Spinal cord (tissue), 10 donors: ENCODE measurements around the gene KRTAP3-1. TPM values are rescaled to one million over a fixed set of nuclear protein-coding genes. Genes with fewer than 3 reads are reported as not detected.
"Not testable (repeated sequence)": the region's sequence is repeated elsewhere in the genome, so short reads cannot be mapped to it uniquely, and the experiment has no call there.

Source experiments
- DNase-seq, 6 donors: peaks; one replicate each; pipeline versions ENCODE4 v3.0.0 to v3.0.0-alpha.2; 2013 to 2015; ENCODE audit warnings: low spot score in 6 of 6, low read depth in 4 of 6
- H3K27ac ChIP-seq: one replicate; pipeline ENCODE4 v1.5.1; 2013; ENCODE audit warnings: low read depth, low read length, control low read depth
- H3K27me3 ChIP-seq: one replicate; pipeline ENCODE4 v1.6.1; 2013; ENCODE audit warnings: low read length; ENCODE audit not compliant: control insufficient read depth, insufficient read depth
- H3K36me3 ChIP-seq: one replicate; pipeline ENCODE4 v1.6.1; 2013; ENCODE audit warnings: low read length; ENCODE audit not compliant: control insufficient read depth, insufficient read depth
- H3K4me1 ChIP-seq: one replicate; pipeline ENCODE4 v1.6.1; 2013; ENCODE audit warnings: low read length; ENCODE audit not compliant: control insufficient read depth, insufficient read depth
- H3K4me3 ChIP-seq: one replicate; pipeline ENCODE4 v1.5.1; 2013; ENCODE audit warnings: low read depth, low read length, control low read depth
- H3K9me3 ChIP-seq: one replicate; pipeline ENCODE4 v1.6.1; 2013; ENCODE audit warnings: low read length; ENCODE audit not compliant: control insufficient read depth, insufficient read depth
- WGBS: methylation state at CpG from one replicate; pipeline ENCODE4 v1.1.5; 2013; ENCODE audit warnings: missing lambda C conversion rate; ENCODE audit not compliant: insufficient coverage; 5-methylcytosine and 5-hydroxymethylcytosine counted together
- polyA plus RNA-seq, 2 donors: library from polyadenylated mRNA; unstranded; fragments of 120-200 nt; gene quantifications; one replicate each; pipeline ENCODE4 v1.2.1, GENCODE V29; 2013; ENCODE audit not compliant: insufficient read length in 2 of 2
- total RNA-seq, 2 donors: library from RNA; depleted of rRNA in 1 of 2; stranded (reverse); fragments of 120-200 nt in 1 of 2; fragments of >200 nt in 1 of 2; gene quantifications; one replicate each; pipeline versions ENCODE4 v1.2.3 to v1.2.4, GENCODE V29; 2013 to 2014
- donor health status: healthy.

The KRTAP3-1 gene
- total and polyA plus RNA-seq, 4 donors: not detected

DNA sequence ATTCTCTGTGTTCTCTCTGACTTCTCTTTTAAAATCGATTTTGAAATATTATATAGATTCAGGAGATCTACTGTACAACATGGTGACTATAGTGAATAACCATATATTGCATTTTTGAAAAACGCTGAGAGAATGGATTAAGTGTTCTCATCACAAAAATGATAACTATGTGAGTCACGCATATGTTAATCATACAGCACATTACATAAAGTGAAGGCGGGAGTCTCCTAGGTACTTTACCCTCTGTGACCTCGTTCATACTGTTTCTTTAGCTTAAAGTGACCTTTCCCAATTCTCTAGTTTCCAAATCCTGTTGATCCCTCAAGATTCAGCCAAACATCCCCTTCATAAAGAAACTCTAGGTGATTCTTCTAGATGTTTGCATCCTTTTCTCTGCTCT is 6.1 kb downstream of the KRTAP3-1 start:
- 64% methylated on average over 3 of the region's 5 CpGs for WGBS
- Histone ChIP-seq H3K27ac (no peak overlapping the region), H3K9me3 (no peaks in the 10 kb centered on the region), H3K4me1 (no peaks in the 10 kb centered on the region), H3K27me3 (no peaks in the 10 kb centered on the region), H3K4me3 (no peak overlapping the region), H3K36me3 (no peaks in the 10 kb centered on the region)
- no peak for DNase-seq

DNA sequence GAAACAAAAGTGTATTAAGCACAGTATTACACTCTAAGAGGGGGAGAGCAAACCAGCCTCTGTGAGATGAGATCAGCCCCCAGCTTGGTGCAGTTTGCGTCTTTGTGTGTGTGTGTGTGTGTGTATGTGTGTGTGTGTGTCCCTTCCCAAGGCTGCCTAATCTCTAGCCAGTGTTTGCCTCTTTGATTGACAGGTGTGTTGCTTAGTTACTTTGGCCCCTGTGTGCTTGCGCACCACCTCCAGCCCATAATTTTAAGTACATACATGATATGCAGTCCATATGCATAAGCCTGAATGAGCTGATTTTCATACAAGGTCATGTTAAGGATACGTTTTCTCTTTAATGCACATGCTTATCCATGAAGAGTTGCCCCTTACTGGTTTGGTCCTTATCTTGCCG is 7.1 kb downstream of the KRTAP3-1 start:
- no peaks in the 10 kb centered on the region for H3K4me1 ChIP-seq
- no peak overlapping the region for H3K27ac ChIP-seq
- no peaks in the 10 kb centered on the region for H3K36me3 ChIP-seq
- no peak overlapping the region for H3K4me3 ChIP-seq
- H3K27me3 ChIP-seq: no peaks in the 10 kb centered on the region
- WGBS: 90% methylated on average over 2 of the region's 4 CpGs
- H3K9me3 ChIP-seq: no peaks in the 10 kb centered on the region
- DNase-seq: no peak

DNA sequence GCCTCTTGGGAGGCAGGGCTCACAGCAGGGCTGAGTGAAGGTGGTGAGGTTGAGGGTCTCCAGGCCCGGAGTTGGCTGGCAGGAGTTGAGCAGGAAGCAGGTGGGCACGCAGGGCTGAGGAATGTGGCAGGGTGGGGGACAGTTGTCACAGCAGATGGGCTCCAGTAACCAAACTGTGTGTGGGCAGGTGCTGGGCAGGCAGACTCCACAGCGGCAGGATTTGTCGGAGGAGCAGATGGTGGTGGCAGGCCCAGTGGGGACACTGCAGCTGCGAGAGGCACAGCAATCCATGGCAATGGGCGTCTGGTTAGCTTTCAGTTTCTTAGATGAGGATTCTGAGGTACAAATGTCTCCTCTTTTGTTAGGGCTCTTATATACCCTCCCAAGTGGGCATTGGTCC is 9.4 kb downstream of the KRTAP3-1 start, which contains the start of gene KRTAP3-2:
TSS of gene KRTAP3-2 (minus strand) at position 344 of the 400 bp plus-strand sequence. CDS start at position 291, 53 bp downstream.
- not testable (repeated sequence) for H3K36me3 ChIP-seq, DNase-seq, H3K4me3 ChIP-seq, H3K27me3 ChIP-seq, H3K27ac ChIP-seq, H3K9me3 ChIP-seq, H3K4me1 ChIP-seq
- 63% methylated on average over 5 of the region's 6 CpGs for WGBS

DNA sequence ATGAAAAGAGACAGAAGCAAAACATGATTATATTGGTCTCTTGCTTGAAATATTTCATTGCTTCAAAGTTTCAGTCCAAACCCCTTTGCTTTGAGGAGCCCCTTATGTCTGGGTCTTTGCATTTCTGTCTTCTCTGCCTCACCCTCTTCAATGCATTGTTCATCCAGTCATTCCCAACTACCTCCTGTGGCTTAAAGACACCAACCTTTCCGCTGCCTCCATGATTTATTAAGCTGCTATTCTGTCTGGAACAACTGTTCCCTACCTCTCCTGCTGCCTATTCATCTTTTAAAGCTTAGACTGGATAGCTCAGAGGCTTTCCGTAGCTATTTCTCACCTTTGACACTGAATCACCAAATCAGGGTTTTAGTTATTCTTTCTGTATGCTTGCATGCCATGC is 11.6 kb downstream of the KRTAP3-1 start:
- H3K4me1 ChIP-seq: no peaks in the 10 kb centered on the region
- H3K27ac ChIP-seq: no peak overlapping the region
- no peaks in the 10 kb centered on the region for H3K36me3 ChIP-seq
- H3K27me3 ChIP-seq: no peaks in the 10 kb centered on the region
- DNase-seq: no peak
- no peaks in the 10 kb centered on the region for H3K9me3 ChIP-seq
- 3% methylated on average over 2 of the region's 2 CpGs for WGBS
- H3K4me3 ChIP-seq: no peak overlapping the region

DNA sequence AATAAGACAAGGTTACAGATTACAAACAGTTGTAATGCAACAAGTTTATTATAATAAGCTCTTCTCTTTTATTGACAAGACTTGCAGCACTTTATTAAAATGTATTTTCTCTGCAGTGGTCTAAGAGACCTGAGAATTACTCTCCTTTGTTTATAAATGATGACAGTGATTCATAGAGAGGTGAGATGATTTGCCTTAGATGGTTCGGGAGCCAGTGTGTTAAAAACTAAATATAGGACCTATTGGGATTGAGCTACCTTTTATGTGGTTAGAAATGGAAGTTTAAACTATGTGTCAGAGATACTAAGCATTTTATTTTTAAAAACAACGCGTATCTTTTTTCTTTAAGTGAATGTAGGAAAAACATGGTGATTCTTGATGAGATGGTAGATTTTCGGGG is 12.1 kb downstream of the KRTAP3-1 start:
- WGBS: no CpG with 5 or more reads among the region's 4 CpGs
- no peak for DNase-seq
- no peaks in the 10 kb centered on the region for H3K27me3 ChIP-seq
- H3K4me1 ChIP-seq: no peaks in the 10 kb centered on the region
- no peaks in the 10 kb centered on the region for H3K36me3 ChIP-seq
- H3K27ac ChIP-seq: no peak overlapping the region
- no peaks in the 10 kb centered on the region for H3K9me3 ChIP-seq
- no peak overlapping the region for H3K4me3 ChIP-seq

DNA sequence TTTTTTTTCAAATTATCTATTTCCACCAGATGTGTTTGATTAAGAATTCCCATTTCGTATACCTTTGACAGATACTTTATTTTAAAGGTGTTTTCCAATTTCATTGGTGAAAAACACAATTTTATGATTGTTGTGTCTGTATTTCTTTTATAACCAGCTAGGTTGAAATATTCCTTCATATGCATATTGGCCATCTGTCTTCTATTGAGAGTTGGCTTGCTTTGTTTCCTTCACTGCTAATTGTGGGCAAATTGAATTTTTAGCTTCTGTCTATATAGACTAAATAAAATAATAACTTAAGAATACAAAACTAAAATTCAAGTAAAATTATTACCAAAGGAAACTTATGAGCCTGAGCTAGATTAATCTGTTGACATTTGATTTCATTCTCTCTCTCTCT is 13.8 kb downstream of the KRTAP3-1 start:
- H3K36me3 ChIP-seq: no peaks in the 10 kb centered on the region
- DNase-seq: peak in 1 of 6 donors; percentile 36
- WGBS: no CpG with 5 or more reads among the region's 1 CpG
- no peak overlapping the region for H3K27ac ChIP-seq
- H3K27me3 ChIP-seq: no peaks in the 10 kb centered on the region
- H3K4me1 ChIP-seq: no peaks in the 10 kb centered on the region
- H3K9me3 ChIP-seq: no peaks in the 10 kb centered on the region
- H3K4me3 ChIP-seq: no peak overlapping the region

DNA sequence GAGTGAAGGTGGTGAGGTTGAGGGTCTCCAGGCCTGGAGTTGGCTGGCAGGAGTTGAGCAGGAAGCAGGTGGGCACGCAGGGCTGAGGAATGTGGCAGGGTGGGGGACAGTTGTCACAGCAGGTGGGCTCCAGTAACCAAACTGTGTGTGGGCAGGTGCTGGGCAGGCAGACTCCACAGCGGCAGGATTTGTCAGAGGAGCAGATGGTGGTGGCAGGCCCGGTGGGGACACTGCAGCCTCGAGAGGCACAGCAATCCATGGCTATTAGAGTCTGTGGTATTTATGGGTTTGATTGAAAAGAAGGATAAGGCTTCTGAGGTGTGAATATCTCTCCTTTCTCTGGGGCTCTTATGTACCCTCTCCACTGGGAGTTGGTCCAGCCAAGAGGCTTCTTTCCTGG is 15.1 kb downstream of the KRTAP3-1 start, which contains the start of gene KRTAP3-3:
TSS of gene KRTAP3-3 (minus strand) at position 326 of the 400 bp plus-strand sequence. CDS start at position 259, 67 bp downstream.
- Histone ChIP-seq H3K4me3 (no peak within 1 kb of the TSS), H3K27ac (no peak within 1 kb of the TSS), H3K36me3 (no peaks in the 10 kb centered on the region), H3K4me1 (no peaks in the 10 kb centered on the region), H3K9me3 (no peaks in the 10 kb centered on the region), H3K27me3 (no peaks in the 10 kb centered on the region)
- 18% methylated on average over 3 of the region's 4 CpGs for WGBS
- DNase-seq: no peak

DNA sequence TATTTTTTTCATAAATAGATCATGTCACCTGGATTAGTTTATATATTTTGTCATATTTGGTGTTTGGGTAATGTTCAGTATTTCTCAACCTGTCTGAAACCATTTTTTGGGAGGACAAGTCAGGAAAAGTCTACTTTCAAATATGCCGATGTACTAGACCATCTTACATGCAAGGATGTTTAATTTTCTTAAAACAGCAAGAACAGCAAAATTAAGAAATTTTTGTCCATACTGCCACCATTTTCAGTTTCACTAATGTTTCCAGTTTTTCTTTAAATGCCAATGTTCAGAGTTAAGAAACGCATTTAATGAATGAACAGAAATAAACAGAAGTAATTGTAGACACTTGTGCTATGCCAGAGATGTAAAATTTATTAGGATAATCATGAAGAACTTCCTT is 15.8 kb downstream of the KRTAP3-1 start:
- Histone ChIP-seq H3K27ac (no peak overlapping the region), H3K9me3 (no peaks in the 10 kb centered on the region), H3K4me3 (no peak overlapping the region), H3K36me3 (no peaks in the 10 kb centered on the region), H3K4me1 (no peaks in the 10 kb centered on the region), H3K27me3 (no peaks in the 10 kb centered on the region)
- DNase-seq: no peak
- WGBS: 100% methylated on average over 1 of the region's 2 CpGs

DNA sequence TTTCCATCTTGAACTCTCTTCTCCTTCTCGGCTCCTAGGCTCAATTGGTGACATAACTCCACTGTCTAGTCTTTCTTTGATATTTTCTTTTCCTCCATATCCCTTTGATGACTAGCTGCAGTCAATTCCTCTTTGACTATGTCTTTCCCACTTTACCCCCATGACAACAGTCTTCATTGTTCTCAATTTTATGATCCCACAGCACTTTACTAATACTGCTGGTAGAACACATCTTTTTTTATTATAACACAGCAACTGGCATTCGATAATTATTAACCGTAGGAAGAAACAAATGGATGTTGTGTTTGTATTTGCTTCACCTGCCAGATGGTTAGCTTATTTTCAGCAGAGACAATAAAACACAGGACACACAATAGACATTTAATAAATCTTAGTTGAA is 16.3 kb downstream of the KRTAP3-1 start:
- WGBS: 80% methylated on average over 1 of the region's 3 CpGs
- Histone ChIP-seq H3K27me3 (no peaks in the 10 kb centered on the region), H3K4me3 (no peak overlapping the region), H3K27ac (no peak overlapping the region), H3K4me1 (no peaks in the 10 kb centered on the region), H3K9me3 (no peaks in the 10 kb centered on the region), H3K36me3 (no peaks in the 10 kb centered on the region)
- DNase-seq: no peak

DNA sequence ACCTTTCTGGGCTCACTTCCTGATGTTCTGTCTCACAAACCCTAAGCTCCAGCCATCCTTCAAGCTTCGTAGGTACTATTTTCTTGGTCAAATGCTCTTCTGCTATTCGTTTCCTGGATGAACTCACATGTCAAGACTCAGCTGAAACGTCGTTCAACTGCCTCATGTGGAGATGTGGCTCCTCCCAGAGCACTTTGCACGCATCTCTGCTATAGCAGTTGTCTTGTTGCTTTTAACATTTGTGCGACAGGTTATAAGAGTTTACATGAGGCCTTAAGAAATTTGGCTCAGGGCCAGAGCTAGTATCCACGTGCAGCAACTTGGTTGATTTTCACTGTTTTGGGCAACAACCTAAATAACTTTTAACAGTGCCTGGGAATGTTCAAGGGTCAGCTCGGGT is 22.0 kb downstream of the KRTAP3-1 start:
- no peaks in the 10 kb centered on the region for H3K9me3 ChIP-seq
- no peaks in the 10 kb centered on the region for H3K36me3 ChIP-seq
- H3K4me1 ChIP-seq: no peaks in the 10 kb centered on the region
- H3K27ac ChIP-seq: no peak overlapping the region
- no peak overlapping the region for H3K4me3 ChIP-seq
- WGBS: 65% methylated on average over 7 of the region's 8 CpGs
- no peaks in the 10 kb centered on the region for H3K27me3 ChIP-seq
- no peak for DNase-seq
